Measurements from ENCODE around the gene FBXL14. TPM values are rescaled to one million over a fixed set of nuclear protein-coding genes. Genes with fewer than 3 reads are reported as not detected.

Gene FBXL14
- 19.4 and 21.6 TPM in 2 replicates for total RNA-seq

GRCh38 chr12:1594261-1595025 lies at the start of gene FBXL14:
Gene FBXL14, minus strand, starts transcription at chr12:1594581. Its CDS starts 515 bp downstream, at chr12:1594066.
- intact Hi-C loops (cut with micrococcal nuclease): loop anchor here (1.0 to 5.0 kb wide), 4 partner anchors 96 to 645 kb away; partner anchors contain the start of genes ERC1 and RAD52
- Mint-ChIP-seq H3K4me3 (peak within 1 kb of the TSS; percentile 92), H3K9me3 (peaks cover 2% of the 10 kb centered on the region), H3K36me3 (ENCODE audit: low read depth) (peaks cover 22% of the 10 kb centered on the region), H3K27me3 (no peaks in the 10 kb centered on the region), H3K27ac (peak within 1 kb of the TSS; percentile 92), H3K4me1 (peaks cover 52% of the 10 kb centered on the region)
- ATAC-seq (ENCODE audit: low read depth) (peak; percentile 65), DNase-seq (peak; percentile 91)
- CTCF ChIA-PET: interaction anchor here (1.8 to 3.9 kb wide), 4 partner anchors 9 to 476 kb away, joined by 8 to 22 read pairs (median 14); no protein-coding TSS in a partner anchor
- POLR2A ChIA-PET: interaction anchor here (0.6 to 2.1 kb wide), 9 partner anchors 8 to 645 kb away, joined by 3 to 15 read pairs (median 3); partner anchors contain the start of gene RAD52
- TF ChIP-seq CTCF (IDR thresholded peaks at IDR 0.05): no peak

GRCh38 chr12:1643905-1644533 lies 49.6 kb upstream of the FBXL14 start:
- Mint-ChIP-seq H3K4me1 (peaks cover 18% of the 10 kb centered on the region), H3K36me3 (ENCODE audit: low read depth) (no peaks in the 10 kb centered on the region), H3K4me3 (no peak overlapping the region), H3K9me3 (no peaks in the 10 kb centered on the region), H3K27ac (no peak overlapping the region), H3K27me3 (peaks cover 5% of the 10 kb centered on the region)
- intact Hi-C loops (cut with micrococcal nuclease): no loop called here
- no peak for DNase-seq
- CTCF ChIA-PET: interaction anchor here (0.7 to 3.2 kb wide), 4 partner anchors 9 to 296 kb away, joined by 3 to 18 read pairs (median 3); no protein-coding TSS in a partner anchor
- no peak for ATAC-seq (ENCODE audit: low read depth)
- TF ChIP-seq CTCF (IDR thresholded peaks at IDR 0.05): no peak
- POLR2A ChIA-PET: no interaction called here

GRCh38 chr12:1643043-1643442 lies 48.7 kb upstream of the FBXL14 start:
- intact Hi-C loops (cut with micrococcal nuclease): no loop called here
- TF ChIP-seq CTCF (IDR thresholded peaks at IDR 0.05): no peak
- Mint-ChIP-seq H3K36me3 (ENCODE audit: low read depth) (no peaks in the 10 kb centered on the region), H3K4me3 (no peak overlapping the region), H3K27me3 (peaks cover 1% of the 10 kb centered on the region), H3K9me3 (no peaks in the 10 kb centered on the region), H3K27ac (no peak overlapping the region), H3K4me1 (peaks cover 18% of the 10 kb centered on the region)
- ATAC-seq (ENCODE audit: low read depth): no peak
- ChIA-PET CTCF (interaction anchor here (1.1 to 3.2 kb wide), 2 partner anchors 9 to 10 kb away, joined by 3 to 18 read pairs; no protein-coding TSS in a partner anchor), POLR2A (no interaction called here)
- DNase-seq: no peak

- H3K27ac Mint-ChIP-seq: no peak overlapping the region
- H3K27me3 Mint-ChIP-seq: peaks cover 1% of the 10 kb centered on the region
- intact Hi-C loops (cut with micrococcal nuclease): no loop called here
- H3K9me3 Mint-ChIP-seq: no peaks in the 10 kb centered on the region
- ATAC-seq (ENCODE audit: low read depth) (no peak), DNase-seq (no peak)
- no peak for TF ChIP-seq CTCF (IDR thresholded peaks at IDR 0.05)
- POLR2A ChIA-PET: no interaction called here
- CTCF ChIA-PET: interaction anchor here (3.2 kb wide), 1 partner anchor 8 kb away, joined by 18 read pairs; no protein-coding TSS in a partner anchor
- peaks cover 16% of the 10 kb centered on the region for H3K4me1 Mint-ChIP-seq
- H3K4me3 Mint-ChIP-seq: no peak overlapping the region
- H3K36me3 Mint-ChIP-seq (ENCODE audit: low read depth): no peaks in the 10 kb centered on the region
Observed at GRCh38 chr12:1642513-1642912, 48.1 kb upstream of the FBXL14 start.

All from activated B cell treated with CpG ODN at 0.5 μM for 24 hours (primary cell).